Astrocyte (in vitro differentiated cells and primary cell): ENCODE data around the gene PSEN2.

ENCODE experiments used
- EZH2 ChIP-seq: IDR thresholded peaks from 2 replicates; pipeline ENCODE4 v1.6.1; 2012; ENCODE audit warnings: mild to moderate bottlenecking, low read length, inconsistent platforms; ENCODE audit not compliant: insufficient read depth
- TF ChIP-seq, protein P1 (sequence below): IDR thresholded peaks from 2 replicates; pipeline ENCODE4 v1.5.1; 2011; ENCODE audit warnings: low read depth, mild to moderate bottlenecking, inconsistent platforms, low read length, moderate library complexity; ENCODE audit not compliant: insufficient read depth

DNA sequence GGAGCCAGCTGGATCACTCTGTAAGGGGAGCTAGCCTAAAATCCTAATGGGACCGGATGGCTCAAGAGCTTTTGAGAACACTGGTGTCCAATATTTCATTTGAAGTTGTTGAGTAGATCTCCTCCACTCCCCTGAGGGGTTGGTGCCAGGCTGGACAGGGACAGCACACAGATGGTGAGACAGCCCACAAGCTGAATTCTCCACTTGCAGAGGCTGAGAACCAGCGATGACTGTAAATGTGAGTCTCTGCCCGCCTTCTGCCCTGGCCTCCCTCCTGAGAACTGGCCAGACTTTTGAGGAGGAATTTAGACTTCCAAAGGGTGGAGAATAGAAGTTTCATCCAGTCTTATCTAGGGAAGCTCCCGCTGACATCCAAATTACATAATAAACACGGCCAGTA lies 49.2 kb downstream of the PSEN2 start:
- TF ChIP-seq, protein P1, sequence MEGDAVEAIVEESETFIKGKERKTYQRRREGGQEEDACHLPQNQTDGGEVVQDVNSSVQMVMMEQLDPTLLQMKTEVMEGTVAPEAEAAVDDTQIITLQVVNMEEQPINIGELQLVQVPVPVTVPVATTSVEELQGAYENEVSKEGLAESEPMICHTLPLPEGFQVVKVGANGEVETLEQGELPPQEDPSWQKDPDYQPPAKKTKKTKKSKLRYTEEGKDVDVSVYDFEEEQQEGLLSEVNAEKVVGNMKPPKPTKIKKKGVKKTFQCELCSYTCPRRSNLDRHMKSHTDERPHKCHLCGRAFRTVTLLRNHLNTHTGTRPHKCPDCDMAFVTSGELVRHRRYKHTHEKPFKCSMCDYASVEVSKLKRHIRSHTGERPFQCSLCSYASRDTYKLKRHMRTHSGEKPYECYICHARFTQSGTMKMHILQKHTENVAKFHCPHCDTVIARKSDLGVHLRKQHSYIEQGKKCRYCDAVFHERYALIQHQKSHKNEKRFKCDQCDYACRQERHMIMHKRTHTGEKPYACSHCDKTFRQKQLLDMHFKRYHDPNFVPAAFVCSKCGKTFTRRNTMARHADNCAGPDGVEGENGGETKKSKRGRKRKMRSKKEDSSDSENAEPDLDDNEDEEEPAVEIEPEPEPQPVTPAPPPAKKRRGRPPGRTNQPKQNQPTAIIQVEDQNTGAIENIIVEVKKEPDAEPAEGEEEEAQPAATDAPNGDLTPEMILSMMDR = no peak
- TF ChIP-seq EZH2 = no peak
